ENCODE data around the gene LRP11. TPM values are rescaled to one million over a fixed set of nuclear protein-coding genes. Genes with fewer than 3 reads are reported as not detected.
A peak's percentile ranks its signal among the peaks of the same experiment; 100 is the strongest.

The LRP11 gene
- total and polyA plus RNA-seq, 2 of the 13 experiments (the other 11 are each of a cell fraction or from before 2014, with no cell fraction given) = 32.4 to 48.9 TPM

GRCh38 chr6:149863698-149864577, at the start of gene LRP11 (continued):
- TF ChIP-seq ZNF720 (CRISPR knock-in tag; IDR thresholded peaks at IDR 0.05) (no peak), BHLHE40 (IDR thresholded peaks at IDR 0.05; ENCODE audit: low read length) (0 out of 2 replicates have a peak, but pooled peaks have one; percentile 12), GMEB1 (CRISPR knock-in tag; IDR thresholded peaks at IDR 0.05; ENCODE audit: borderline replicate concordance) (peak; percentile 49; the same call in 1 of the 2 replicates), NFYB (CRISPR knock-in tag; IDR thresholded peaks at IDR 0.05) (peak; percentile 33; the same call in 1 of the 2 replicates), ZNF7 (CRISPR knock-in tag; IDR thresholded peaks at IDR 0.05) (no peak; the same call in 1 of the 2 replicates), SCMH1 (CRISPR knock-in tag; IDR thresholded peaks at IDR 0.05; ENCODE audit: borderline replicate concordance) (no peak), U2AF2 (IDR thresholded peaks at IDR 0.05; ENCODE audit: low read depth, low read length) (no peak), SIN3A (IDR thresholded peaks at IDR 0.05; ENCODE audit: borderline replicate concordance, low read depth, low read length) (peak; percentile 48; the same call in 1 of the 2 replicates), UBTF (CRISPR knock-in tag; IDR thresholded peaks at IDR 0.05) (peak; percentile 93), ZNF160 (CRISPR knock-in tag; IDR thresholded peaks at IDR 0.05) (peak; percentile 73; the same call in 1 of the 2 replicates), ZNF33A (CRISPR knock-in tag; IDR thresholded peaks at IDR 0.05; ENCODE audit: borderline replicate concordance) (no peak), ZFX (CRISPR knock-in tag; IDR thresholded peaks at IDR 0.05; ENCODE audit: low read depth) (peak; percentile 98), CREB1 (IDR thresholded peaks at IDR 0.05) (no peak), CREB1 (CRISPR knock-in tag; IDR thresholded peaks at IDR 0.05) (no peak), THAP9 (CRISPR knock-in tag; IDR thresholded peaks at IDR 0.05; ENCODE audit: borderline replicate concordance) (no peak)
- TF ChIP-seq, protein P1, sequence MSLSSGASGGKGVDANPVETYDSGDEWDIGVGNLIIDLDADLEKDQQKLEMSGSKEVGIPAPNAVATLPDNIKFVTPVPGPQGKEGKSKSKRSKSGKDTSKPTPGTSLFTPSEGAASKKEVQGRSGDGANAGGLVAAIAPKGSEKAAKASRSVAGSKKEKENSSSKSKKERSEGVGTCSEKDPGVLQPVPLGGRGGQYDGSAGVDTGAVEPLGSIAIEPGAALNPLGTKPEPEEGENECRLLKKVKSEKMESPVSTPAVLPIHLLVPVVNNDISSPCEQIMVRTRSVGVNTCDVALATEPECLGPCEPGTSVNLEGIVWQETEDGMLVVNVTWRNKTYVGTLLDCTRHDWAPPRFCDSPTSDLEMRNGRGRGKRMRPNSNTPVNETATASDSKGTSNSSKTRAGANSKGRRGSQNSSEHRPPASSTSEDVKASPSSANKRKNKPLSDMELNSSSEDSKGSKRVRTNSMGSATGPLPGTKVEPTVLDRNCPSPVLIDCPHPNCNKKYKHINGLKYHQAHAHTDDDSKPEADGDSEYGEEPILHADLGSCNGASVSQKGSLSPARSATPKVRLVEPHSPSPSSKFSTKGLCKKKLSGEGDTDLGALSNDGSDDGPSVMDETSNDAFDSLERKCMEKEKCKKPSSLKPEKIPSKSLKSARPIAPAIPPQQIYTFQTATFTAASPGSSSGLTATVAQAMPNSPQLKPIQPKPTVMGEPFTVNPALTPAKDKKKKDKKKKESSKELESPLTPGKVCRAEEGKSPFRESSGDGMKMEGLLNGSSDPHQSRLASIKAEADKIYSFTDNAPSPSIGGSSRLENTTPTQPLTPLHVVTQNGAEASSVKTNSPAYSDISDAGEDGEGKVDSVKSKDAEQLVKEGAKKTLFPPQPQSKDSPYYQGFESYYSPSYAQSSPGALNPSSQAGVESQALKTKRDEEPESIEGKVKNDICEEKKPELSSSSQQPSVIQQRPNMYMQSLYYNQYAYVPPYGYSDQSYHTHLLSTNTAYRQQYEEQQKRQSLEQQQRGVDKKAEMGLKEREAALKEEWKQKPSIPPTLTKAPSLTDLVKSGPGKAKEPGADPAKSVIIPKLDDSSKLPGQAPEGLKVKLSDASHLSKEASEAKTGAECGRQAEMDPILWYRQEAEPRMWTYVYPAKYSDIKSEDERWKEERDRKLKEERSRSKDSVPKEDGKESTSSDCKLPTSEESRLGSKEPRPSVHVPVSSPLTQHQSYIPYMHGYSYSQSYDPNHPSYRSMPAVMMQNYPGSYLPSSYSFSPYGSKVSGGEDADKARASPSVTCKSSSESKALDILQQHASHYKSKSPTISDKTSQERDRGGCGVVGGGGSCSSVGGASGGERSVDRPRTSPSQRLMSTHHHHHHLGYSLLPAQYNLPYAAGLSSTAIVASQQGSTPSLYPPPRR (CRISPR knock-in tag; IDR thresholded peaks at IDR 0.05; ENCODE audit: borderline replicate concordance) = 0 out of 2 replicates have a peak, but pooled peaks have one; percentile 9
